Motor neuron (in vitro differentiated cells): ENCODE results near the gene HERPUD1. TPM values are rescaled to one million over a fixed set of nuclear protein-coding genes. Genes with fewer than 3 reads are reported as not detected.

Experiments
- ATAC-seq, 8 experiments: fragments of 200-7000 bp; cut with Tn5 transposase; replicated peaks in 6 of 8; 2 replicates each; pipeline ENCODE4 v1.8.0; 2021; ENCODE audit warnings: mild to moderate bottlenecking in 8 of 8, moderate library complexity in 8 of 8
- H3K27ac ChIP-seq, 2 donors: fragments of 250-450 bp; sonication (Bioruptor Pico); 2 replicates each; pipeline ENCODE4 v1.9.0; 2021; ENCODE audit warnings: antibody characterized with exemption in 2 of 2, mild to moderate bottlenecking in 2 of 2, moderate library complexity in 1 of 2
- H3K4me1 ChIP-seq, 2 donors: fragments of 250-450 bp; sonication (Bioruptor Pico); replicated peaks in 1 of 2; 2 replicates each; pipeline ENCODE4 v1.6.1; 2021; ENCODE audit warnings: antibody characterized with exemption in 2 of 2, mild to moderate bottlenecking in 2 of 2, moderate library complexity in 1 of 2
- H3K4me3 ChIP-seq, 5 donors: fragments of 250-450 bp; sonication (Bioruptor Pico); 2 replicates each; pipeline ENCODE4 v1.9.0; 2021; ENCODE audit warnings: antibody characterized with exemption in 5 of 5, mild to moderate bottlenecking in 5 of 5, moderate library complexity in 4 of 5
- WGBS, 10 experiments: fragments of 450-650 bp; shearing (Covaris generic); methylation state at CpG; one replicate each; pipeline ENCODE4 v1.0.0; 2022; 5-methylcytosine and 5-hydroxymethylcytosine counted together
- in situ Hi-C, 9 experiments: fragments of 400-800 bp; cut with MboI; loops; one replicate each; pipeline ENCODE4 v1.15.0; 2021; ENCODE audit warnings: low sequenced_read_pairs in 9 of 9, low pct_unique_long_range_greater_than_20kb in 2 of 9; ENCODE audit not compliant: unreplicated experiment in 9 of 9
- total RNA-seq, 8 experiments: library from RNA; unstranded; fragments of 300-600 nt; gene quantifications; 2 replicates each; pipeline versions ENCODE4 v1.2.3 to v1.2.4, GENCODE V29; 2022

The HERPUD1 gene
- total RNA-seq, 8 experiments from 2014 or later: 53.4 to 218 (median 119) TPM

- Histone ChIP-seq H3K4me1 (peaks cover 5 to 18% of the 10 kb centered on the region in 2 donors), H3K4me3 (no peak overlapping the region), H3K27ac (no peak overlapping the region)
- in situ Hi-C loops: no loop called here
- 40 to 80% (median 60%) methylated on average over 1 of the region's 2 CpGs; no CpG with 5 or more reads in 5 of the 10 experiments for WGBS, 10 experiments
- no peak for ATAC-seq
Observed at GRCh38 chr16:56944954-56945839, 13.3 kb downstream of the HERPUD1 start.

GRCh38 chr16:56945847-56946527, 14.0 kb downstream of the HERPUD1 start:
- WGBS, 10 experiments: 80 to 100% (median 90%) methylated on average over 1 to 10 of the region's 12 CpGs; no CpG with 5 or more reads in 3 of the 10 experiments
- Histone ChIP-seq H3K4me3 (no peak overlapping the region), H3K4me1 (peaks cover 2 to 10% of the 10 kb centered on the region in 2 donors), H3K27ac (no peak overlapping the region)
- in situ Hi-C loops: no loop called here
- no peak for ATAC-seq

GRCh38 chr16:56946767-56947603, 15.0 kb downstream of the HERPUD1 start:
- in situ Hi-C loops: no loop called here

GRCh38 chr16:56947604-56947995, 15.7 kb downstream of the HERPUD1 start:
- Histone ChIP-seq H3K4me3 (no peak overlapping the region), H3K27ac (no peak overlapping the region), H3K4me1 (peaks cover 0 to 3% of the 10 kb centered on the region in 2 donors)
- in situ Hi-C loops: no loop called here
- peak in 1 of 8 experiments; percentile 1 for ATAC-seq
- 50 to 85% (median 77%) methylated on average over 1 to 2 of the region's 2 CpGs; no CpG with 5 or more reads in 6 of the 10 experiments for WGBS, 10 experiments

More at GRCh38 chr16:56946767-56947603, 15.0 kb downstream of the HERPUD1 start:
- H3K27ac ChIP-seq: no peak overlapping the region
- peak in 7 of 8 experiments; percentile 2 to 33 (median 29) for ATAC-seq
- H3K4me1 ChIP-seq: peaks cover 3% of the 10 kb centered on the region in 2 donors
- WGBS, 10 experiments: 78 to 100% (median 86%) methylated on average over 2 to 6 of the region's 10 CpGs; no CpG with 5 or more reads in 1 of the 10 experiments
- H3K4me3 ChIP-seq: no peak overlapping the region

GRCh38 chr16:56948234-56948633, 16.3 kb downstream of the HERPUD1 start:
- ATAC-seq: no peak
- H3K4me1 ChIP-seq: peaks cover 0 to 3% of the 10 kb centered on the region in 2 donors
- H3K27ac ChIP-seq: no peak overlapping the region
- H3K4me3 ChIP-seq: no peak overlapping the region
- in situ Hi-C loops: no loop called here
- 96 to 100% (median 100%) methylated on average over 1 to 5 of the region's 6 CpGs; no CpG with 5 or more reads in 6 of the 10 experiments for WGBS, 10 experiments

GRCh38 chr16:56950051-56950450, 18.1 kb downstream of the HERPUD1 start:
- Histone ChIP-seq H3K4me1 (peaks cover 0 to 3% of the 10 kb centered on the region in 2 donors), H3K27ac (no peak overlapping the region), H3K4me3 (no peak overlapping the region)
- peak in 6 of 8 experiments; percentile 1 to 19 (median 8) for ATAC-seq
- 50 to 100% (median 88%) methylated on average over 2 of the region's 4 CpGs; no CpG with 5 or more reads in 7 of the 10 experiments for WGBS, 10 experiments
- in situ Hi-C loops: no loop called here

GRCh38 chr16:56950455-56950854, 18.5 kb downstream of the HERPUD1 start:
- H3K4me1 ChIP-seq: peaks cover 0 to 3% of the 10 kb centered on the region in 2 donors
- in situ Hi-C loops: no loop called here
- 74 to 100% (median 88%) methylated on average over 1 to 6 of the region's 7 CpGs; no CpG with 5 or more reads in 3 of the 10 experiments for WGBS, 10 experiments
- no peak overlapping the region for H3K27ac ChIP-seq
- ATAC-seq: peak in 3 of 8 experiments; percentile 3 to 8 (median 7)
- no peak overlapping the region for H3K4me3 ChIP-seq

- peak; percentile 69 to 78 (median 74) for ATAC-seq
- H3K4me3 ChIP-seq: no peak overlapping the region
- H3K27ac ChIP-seq: no peak overlapping the region
- in situ Hi-C loops: no loop called here
- H3K4me1 ChIP-seq: peaks cover 0 to 3% of the 10 kb centered on the region in 2 donors
- 52 to 100% (median 76%) methylated on average over 1 to 8 of the region's 15 CpGs; no CpG with 5 or more reads in 3 of the 10 experiments for WGBS, 10 experiments
Observed at GRCh38 chr16:56950881-56951771, 19.2 kb downstream of the HERPUD1 start.

- Histone ChIP-seq H3K27ac (no peak overlapping the region), H3K4me3 (no peak overlapping the region), H3K4me1 (peaks cover 0 to 3% of the 10 kb centered on the region in 2 donors)
- no peak for ATAC-seq
- WGBS, 10 experiments: 80 to 100% (median 90%) methylated on average over 1 to 2 of the region's 6 CpGs; no CpG with 5 or more reads in 5 of the 10 experiments
- in situ Hi-C loops: no loop called here
Observed at GRCh38 chr16:56953006-56953405, 21.1 kb downstream of the HERPUD1 start.

- no peak overlapping the region for H3K4me3 ChIP-seq
Observed at GRCh38 chr16:56956076-56956475, 24.1 kb downstream of the HERPUD1 start.

GRCh38 chr16:56956756-56957155, 24.8 kb downstream of the HERPUD1 start:
- peaks cover 0 to 4% of the 10 kb centered on the region in 2 donors for H3K4me1 ChIP-seq
- ATAC-seq: no peak
- in situ Hi-C loops: no loop called here
- H3K4me3 ChIP-seq: no peak overlapping the region
- H3K27ac ChIP-seq: no peak overlapping the region
- 0 to 100% (median 41%) methylated on average over 1 to 4 of the region's 4 CpGs; no CpG with 5 or more reads in 2 of the 10 experiments for WGBS, 10 experiments

More at GRCh38 chr16:56956076-56956475, 24.1 kb downstream of the HERPUD1 start:
- Histone ChIP-seq H3K27ac (no peak overlapping the region), H3K4me1 (peaks cover 0 to 6% of the 10 kb centered on the region in 2 donors)
- 38 to 100% (median 83%) methylated on average over 1 to 4 of the region's 4 CpGs; no CpG with 5 or more reads in 3 of the 10 experiments for WGBS, 10 experiments
- ATAC-seq: no peak
- in situ Hi-C loops: no loop called here
